ENCODE data around the gene NCAM2.

Gene NCAM2

GRCh38 chr21:20997636-20998455 is at the start of gene NCAM2:
TSS of gene NCAM2 (plus strand) at chr21:20998409.
- no peak for DNase-seq

GRCh38 chr21:20949884-20950283 is 48.3 kb upstream of the NCAM2 start:
- no peak for DNase-seq

GRCh38 chr21:20965816-20966215 is 32.4 kb upstream of the NCAM2 start:
- DNase-seq, result no peak

- no peak for DNase-seq
These were observed 29.8 kb upstream of the NCAM2 start for GRCh38 chr21:20968391-20968790.

- DNase-seq, result no peak
These were observed 27.5 kb upstream of the NCAM2 start for GRCh38 chr21:20970691-20971090.

GRCh38 chr21:20971296-20971921 is 26.8 kb upstream of the NCAM2 start:
- DNase-seq, result peak; percentile 8

GRCh38 chr21:20994790-20995189 is 3.4 kb upstream of the NCAM2 start:
- no peak for DNase-seq

GRCh38 chr21:20996421-20997310 is 1.5 kb upstream of the NCAM2 start:
- no peak for DNase-seq

- no peak for DNase-seq
These were observed 936 bp upstream of the NCAM2 start for GRCh38 chr21:20997311-20997635.

GRCh38 chr21:20998456-20998789 is 214 bp downstream of the NCAM2 start:
- DNase-seq, result no peak

- no peak for DNase-seq
These were observed 677 bp downstream of the NCAM2 start for GRCh38 chr21:20998886-20999285.

- DNase-seq, result no peak
These were observed 1.4 kb downstream of the NCAM2 start for GRCh38 chr21:20999659-21000058.

- no peak for DNase-seq
These were observed 2.5 kb downstream of the NCAM2 start for GRCh38 chr21:21000591-21001175.

- DNase-seq, result no peak
These were observed 3.4 kb downstream of the NCAM2 start for GRCh38 chr21:21001591-21002100.

GRCh38 chr21:21002153-21002552 is 3.9 kb downstream of the NCAM2 start:
- DNase-seq, result no peak

- no peak for DNase-seq
These were observed 5.5 kb downstream of the NCAM2 start for GRCh38 chr21:21003701-21004100.

- DNase-seq, result no peak
These were observed 9.4 kb downstream of the NCAM2 start for GRCh38 chr21:21007606-21008005.

- DNase-seq, result no peak
These were observed 12.0 kb downstream of the NCAM2 start for GRCh38 chr21:21010228-21010627.

GRCh38 chr21:21010698-21011097 is 12.5 kb downstream of the NCAM2 start:
- DNase-seq, result no peak

- no peak for DNase-seq
These were observed 20.6 kb downstream of the NCAM2 start for GRCh38 chr21:21018821-21019220.

GRCh38 chr21:21019681-21020080 is 21.5 kb downstream of the NCAM2 start:
- DNase-seq, result no peak

GRCh38 chr21:21025742-21026141 is 27.5 kb downstream of the NCAM2 start:
- no peak for DNase-seq

GRCh38 chr21:21028275-21028820 is 30.1 kb downstream of the NCAM2 start:
- DNase-seq, result no peak

Measured in GF-D8 (cell line).